ENCODE data around the gene TLK1.

Gene TLK1

GRCh38 chr2:171160119-171160955, at the start of gene TLK1:
TLK1 (minus strand) TSS chr2:171160893; CDS start chr2:171160428, 465 bp downstream.
- TF ChIP-seq CTCF (IDR thresholded peaks at IDR 0.05; ENCODE audit: control extremely low read depth, extremely low read depth, low read depth, missing control alignments): peak; percentile 37
- peak; percentile 50 for DNase-seq (ENCODE audit: extremely low spot score)
- POLR2A ChIA-PET: interaction anchor here (0.7 kb wide), 1 partner anchor 255 kb away, joined by 3 read pairs; no protein-coding TSS in a partner anchor
- CTCF ChIA-PET: interaction anchor here (1.0 to 2.1 kb wide), 4 partner anchors 24 to 232 kb away, joined by 3 to 6 read pairs (median 5); partner anchors contain the start of gene GORASP2

GRCh38 chr2:171210216-171210863, 49.6 kb upstream of the TLK1 start:
- CTCF ChIA-PET: interaction anchor here (1.1 to 2.3 kb wide), 3 partner anchors 10 to 19 kb away, joined by 3 to 6 read pairs (median 4); no protein-coding TSS in a partner anchor

GRCh38 chr2:171208657-171209056, 48.0 kb upstream of the TLK1 start:
- CTCF ChIA-PET: interaction anchor here (2.3 kb wide), 1 partner anchor 12 kb away, joined by 6 read pairs; no protein-coding TSS in a partner anchor
- DNase-seq (ENCODE audit: extremely low spot score): no peak
- TF ChIP-seq CTCF (IDR thresholded peaks at IDR 0.05; ENCODE audit: control extremely low read depth, extremely low read depth, low read depth, missing control alignments): no peak
- POLR2A ChIA-PET: no interaction called here

More at GRCh38 chr2:171210216-171210863, 49.6 kb upstream of the TLK1 start:
- POLR2A ChIA-PET: no interaction called here
- no peak for TF ChIP-seq CTCF (IDR thresholded peaks at IDR 0.05; ENCODE audit: control extremely low read depth, extremely low read depth, low read depth, missing control alignments)
- DNase-seq (ENCODE audit: extremely low spot score): no peak

GRCh38 chr2:171206422-171207115, 45.9 kb upstream of the TLK1 start:
- ChIA-PET POLR2A (no interaction called here), CTCF (interaction anchor here (1.8 kb wide), 1 partner anchor 7 kb away, joined by 7 read pairs; no protein-coding TSS in a partner anchor)
- no peak for DNase-seq (ENCODE audit: extremely low spot score)
- no peak for TF ChIP-seq CTCF (IDR thresholded peaks at IDR 0.05; ENCODE audit: control extremely low read depth, extremely low read depth, low read depth, missing control alignments)

GRCh38 chr2:171205551-171205950, 44.9 kb upstream of the TLK1 start:
- CTCF ChIA-PET: interaction anchor here (1.0 to 1.8 kb wide), 3 partner anchors 8 to 23 kb away, joined by 3 to 7 read pairs (median 5); no protein-coding TSS in a partner anchor
- no peak for DNase-seq (ENCODE audit: extremely low spot score)
- no peak for TF ChIP-seq CTCF (IDR thresholded peaks at IDR 0.05; ENCODE audit: control extremely low read depth, extremely low read depth, low read depth, missing control alignments)
- POLR2A ChIA-PET: no interaction called here

GRCh38 chr2:171201767-171202166, 41.1 kb upstream of the TLK1 start:
- no peak for TF ChIP-seq CTCF (IDR thresholded peaks at IDR 0.05; ENCODE audit: control extremely low read depth, extremely low read depth, low read depth, missing control alignments)
- DNase-seq (ENCODE audit: extremely low spot score): no peak
- POLR2A ChIA-PET: interaction anchor here (0.5 to 0.7 kb wide), 2 partner anchors 17 to 121 kb away, joined by 3 to 4 read pairs; no protein-coding TSS in a partner anchor
- CTCF ChIA-PET: interaction anchor here (1.0 to 1.3 kb wide), 2 partner anchors 20 to 106 kb away, joined by 3 read pairs; no protein-coding TSS in a partner anchor

Data from GM10248 (cell line).